Endothelial cell of umbilical vein (primary cell): ENCODE data around the gene MTMR3. TPM values are rescaled to one million over a fixed set of nuclear protein-coding genes. Genes with fewer than 3 reads are reported as not detected.

Experiments used
- BruUV-seq: library from RNA; stranded (reverse); fragments of 400-500 nt; replicated peaks from 2 replicates; lab custom pipeline; 2021; lab: Mats Ljungman, UMichigan
- CTCF ChIA-PET: fragments of 300-600, 350-600 bp; sonication (Branson Sonifier 250); formaldehyde crosslinking; loops from one replicate; lab custom pipeline; 2021; ENCODE audit warnings: antibody characterized with exemption, inconsistent platforms; lab: Charles Lee
- POLR2A ChIA-PET: fragments of 300-600, 350-600 bp; sonication (Branson Sonifier 250); formaldehyde crosslinking; loops from one replicate; lab custom pipeline; 2021; ENCODE audit warnings: antibody characterized with exemption, inconsistent platforms; lab: Charles Lee
- DNase-seq: peaks from one replicate; pipeline ENCODE4 v3.0.0-alpha.2; 2011; ENCODE audit warnings: low read depth, low spot score
- FAIRE-seq: peaks from 2 replicates; lab custom pipeline; 2011; peaks lifted over from hg19 to GRCh38; lab: Jason Lieb, UNC
- H2AFZ ChIP-seq: 2 replicates; pipeline ENCODE4 v1.6.0; 2012; ENCODE audit warnings: low read depth, low read length, control low read depth, inconsistent platforms
- H3K27ac ChIP-seq: 2 replicates; pipeline ENCODE4 v1.5.1; 2011; ENCODE audit warnings: low read depth, mild to moderate bottlenecking, control low read depth, low read length, moderate library complexity; ENCODE audit not compliant: insufficient read depth
- H3K27me3 ChIP-seq, 2 experiments: 2 replicates each; pipeline versions ENCODE4 v1.6.0 to v1.6.1; 2011; ENCODE audit warnings: low read length in 2 of 2, mixed read lengths in 1 of 2; ENCODE audit not compliant: control insufficient read depth in 2 of 2, insufficient read depth in 2 of 2
- H3K36me3 ChIP-seq, 2 experiments: 2 replicates in 1 of 2; 3 replicates in 1 of 2; pipeline ENCODE4 v1.5.1; 2011; ENCODE audit warnings: low read length in 2 of 2, mild to moderate bottlenecking in 1 of 2, moderate library complexity in 1 of 2; ENCODE audit not compliant: control insufficient read depth in 2 of 2, insufficient read depth in 2 of 2; ENCODE audit errors: extremely low read depth in 1 of 2
- H3K4me1 ChIP-seq: 3 replicates; pipeline ENCODE4 v1.5.1; 2011; ENCODE audit warnings: mild to moderate bottlenecking, low read length; ENCODE audit not compliant: control insufficient read depth, insufficient read depth; ENCODE audit errors: extremely low read depth
- H3K4me2 ChIP-seq: 2 replicates; pipeline ENCODE4 v1.6.1; 2011; ENCODE audit warnings: low read length, control low read depth, mixed read lengths; ENCODE audit not compliant: insufficient read depth
- H3K4me3 ChIP-seq, 3 experiments: fragments of 200-600 bp in 1 of 3; sonication (generic), shearing (Covaris generic) in 1 of 3; replicated peaks in 1 of 3; 2 replicates each; pipeline ENCODE4 v1.5.1; 2011 to 2016; ENCODE audit warnings: control low read depth in 3 of 3, low read length in 3 of 3, mild to moderate bottlenecking in 2 of 3, inconsistent platforms in 1 of 3, low read depth in 1 of 3, moderate library complexity in 1 of 3; ENCODE audit not compliant: insufficient read depth in 1 of 3
- H3K79me2 ChIP-seq: 2 replicates; pipeline ENCODE4 v1.6.0; 2012; ENCODE audit warnings: low read length, inconsistent platforms; ENCODE audit not compliant: control insufficient read depth, insufficient read depth
- H3K9ac ChIP-seq: replicated peaks from 2 replicates; pipeline ENCODE3; 2011; ENCODE audit warnings: low read length, control low read depth; ENCODE audit not compliant: insufficient read depth; ENCODE audit errors: extremely low read depth
- H3K9me1 ChIP-seq: replicated peaks from 3 replicates; pipeline ENCODE4 v1.6.0; 2011; ENCODE audit warnings: mild to moderate bottlenecking, low read length; ENCODE audit not compliant: control insufficient read depth, insufficient read depth; ENCODE audit errors: extremely low read depth
- H3K9me3 ChIP-seq: replicated peaks from 2 replicates; pipeline ENCODE4 v1.5.1; 2012; ENCODE audit warnings: low read length, inconsistent platforms; ENCODE audit not compliant: control insufficient read depth, insufficient read depth
- H4K20me1 ChIP-seq: replicated peaks from 2 replicates; pipeline ENCODE3; 2011; ENCODE audit warnings: mild to moderate bottlenecking, low read length; ENCODE audit not compliant: control insufficient read depth, insufficient read depth; ENCODE audit errors: extremely low read depth
- EZH2 ChIP-seq: IDR thresholded peaks from 2 replicates; pipeline ENCODE4 v1.6.1; 2012; ENCODE audit warnings: borderline replicate concordance, low read depth, mild to moderate bottlenecking, moderate library complexity, low read length, inconsistent platforms; ENCODE audit not compliant: severe bottlenecking
- FOS ChIP-seq: IDR thresholded peaks from 2 replicates; pipeline ENCODE4 v1.6.1; 2011; ENCODE audit warnings: mild to moderate bottlenecking, low read length, moderate library complexity, borderline replicate concordance; ENCODE audit not compliant: insufficient read depth
- GATA2 ChIP-seq: IDR thresholded peaks from 2 replicates; pipeline ENCODE4 v1.7.0; 2011; ENCODE audit warnings: low read depth, mild to moderate bottlenecking, moderate library complexity, mixed read lengths, low read length; ENCODE audit not compliant: insufficient read length, insufficient read depth
- JUN ChIP-seq: IDR thresholded peaks from 2 replicates; pipeline ENCODE4 v1.6.1; 2011; ENCODE audit warnings: borderline replicate concordance, low read depth; ENCODE audit not compliant: insufficient read length, insufficient read depth
- MYC ChIP-seq: IDR thresholded peaks from one replicate; pipeline ENCODE4 v1.6.1; 2011; ENCODE audit warnings: mild to moderate bottlenecking, low read depth, low read length
- POLR2A ChIP-seq: IDR thresholded peaks from 2 replicates; pipeline ENCODE4 v1.6.1; 2012; ENCODE audit warnings: low read depth, mild to moderate bottlenecking, control low read depth, low read length
- POLR2AphosphoS5 ChIP-seq: IDR thresholded peaks from 2 replicates; pipeline ENCODE4 v1.6.1; 2012; ENCODE audit warnings: low read depth, mild to moderate bottlenecking, control low read depth, low read length, moderate library complexity; ENCODE audit not compliant: insufficient read depth
- dilution Hi-C: fragments of 300-500 bp; cut with MboI; formaldehyde crosslinking; loops from one replicate; pipeline ENCODE4 v1.15.0; 2019; ENCODE audit warnings: low sequenced_read_pairs; ENCODE audit not compliant: extremely low pct_ligation_motif_present
- intact Hi-C: fragments of 100-400 bp; cut with micrococcal nuclease; formaldehyde crosslinking; loops from one replicate; pipeline ENCODE4 v1.10.0; 2022
- polyA plus RNA-seq, 4 experiments: library from polyadenylated mRNA; depleted of rRNA in 3 of 4; stranded (reverse) in 3 of 4; unstranded in 1 of 4; fragments of >200 nt; gene quantifications; 2 replicates each; pipeline versions ENCODE4 v1.2.1 to v1.2.3, GENCODE V29; 2011 to 2012; ENCODE audit warnings: missing spikeins in 1 of 4
- total RNA-seq: library from RNA; stranded (reverse); gene quantifications from 2 replicates; pipeline ENCODE4 v1.2.3, GENCODE V29; 2021
- TF ChIP-seq, protein P1 (sequence below): IDR thresholded peaks from 2 replicates; pipeline ENCODE4 v1.6.1; 2011; ENCODE audit not compliant: insufficient read depth, insufficient read length
- TF ChIP-seq, protein P2 (sequence below), 2 donors: IDR thresholded peaks; 1 replicate in 1 of 2; 2 replicates in 1 of 2; pipeline ENCODE4 v1.5.1; 2011; ENCODE audit warnings: low read length in 2 of 2, mild to moderate bottlenecking in 2 of 2, moderate library complexity in 2 of 2, control low read depth in 1 of 2, inconsistent platforms in 1 of 2, low read depth in 1 of 2; ENCODE audit not compliant: insufficient read depth in 1 of 2; ENCODE audit errors: extremely low read depth in 1 of 2

The MTMR3 gene
- total and polyA plus RNA-seq, 2 donors (not counting 3 experiments of a cell fraction or from before 2014, with no cell fraction given), result 30.1 to 36.5 TPM

DNA sequence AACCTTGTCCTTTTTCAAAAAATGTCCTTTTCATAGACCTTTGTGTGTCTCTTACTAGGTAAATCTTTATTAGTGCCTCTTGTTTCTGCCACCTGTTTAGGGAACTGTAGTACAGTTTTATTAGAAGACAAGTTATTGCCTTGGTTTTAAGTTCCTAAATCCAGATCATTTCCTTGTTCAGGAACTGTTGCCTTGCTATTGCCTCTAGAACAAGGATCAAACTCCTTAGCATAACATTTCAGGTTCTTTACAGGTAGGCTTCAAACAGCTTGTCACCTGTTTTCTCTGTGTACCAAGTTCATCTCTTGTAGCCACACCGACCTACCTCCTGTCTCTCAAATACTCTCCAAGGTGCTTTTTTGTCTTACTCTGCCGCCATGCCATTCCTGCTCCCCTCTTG, 75.2 kb downstream of the MTMR3 start:
- intact Hi-C loops (no loop called here), dilution Hi-C loops (no loop called here)
- CTCF ChIA-PET, result interaction anchor here (1.0 kb wide), 1 partner anchor 9 kb away, joined by 3 read pairs; no protein-coding TSS in a partner anchor

More for the DNA sequence above, 75.2 kb downstream of the MTMR3 start:
- Histone ChIP-seq H3K27me3 (no peaks in the 10 kb centered on the region), H3K4me2 (no peak overlapping the region), H2AFZ (no peak overlapping the region), H4K20me1 (peaks cover 4% of the 10 kb centered on the region), H3K27ac (no peak overlapping the region), H3K9me3 (no peaks in the 10 kb centered on the region), H3K9ac (no peak overlapping the region), H3K79me2 (peaks cover 4% of the 10 kb centered on the region), H3K4me1 (no peaks in the 10 kb centered on the region), H3K4me3 (no peak overlapping the region), H3K9me1 (no peaks in the 10 kb centered on the region), H3K36me3 (no peaks in the 10 kb centered on the region)
- BruUV-seq, result no TSS peak
- TF ChIP-seq FOS (no peak), MYC (no peak), GATA2 (no peak), POLR2A (no peak), EZH2 (no peak), JUN (no peak), POLR2AphosphoS5 (no peak)
- TF ChIP-seq, protein P1, sequence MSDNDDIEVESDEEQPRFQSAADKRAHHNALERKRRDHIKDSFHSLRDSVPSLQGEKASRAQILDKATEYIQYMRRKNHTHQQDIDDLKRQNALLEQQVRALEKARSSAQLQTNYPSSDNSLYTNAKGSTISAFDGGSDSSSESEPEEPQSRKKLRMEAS, result no peak
- TF ChIP-seq, protein P2, sequence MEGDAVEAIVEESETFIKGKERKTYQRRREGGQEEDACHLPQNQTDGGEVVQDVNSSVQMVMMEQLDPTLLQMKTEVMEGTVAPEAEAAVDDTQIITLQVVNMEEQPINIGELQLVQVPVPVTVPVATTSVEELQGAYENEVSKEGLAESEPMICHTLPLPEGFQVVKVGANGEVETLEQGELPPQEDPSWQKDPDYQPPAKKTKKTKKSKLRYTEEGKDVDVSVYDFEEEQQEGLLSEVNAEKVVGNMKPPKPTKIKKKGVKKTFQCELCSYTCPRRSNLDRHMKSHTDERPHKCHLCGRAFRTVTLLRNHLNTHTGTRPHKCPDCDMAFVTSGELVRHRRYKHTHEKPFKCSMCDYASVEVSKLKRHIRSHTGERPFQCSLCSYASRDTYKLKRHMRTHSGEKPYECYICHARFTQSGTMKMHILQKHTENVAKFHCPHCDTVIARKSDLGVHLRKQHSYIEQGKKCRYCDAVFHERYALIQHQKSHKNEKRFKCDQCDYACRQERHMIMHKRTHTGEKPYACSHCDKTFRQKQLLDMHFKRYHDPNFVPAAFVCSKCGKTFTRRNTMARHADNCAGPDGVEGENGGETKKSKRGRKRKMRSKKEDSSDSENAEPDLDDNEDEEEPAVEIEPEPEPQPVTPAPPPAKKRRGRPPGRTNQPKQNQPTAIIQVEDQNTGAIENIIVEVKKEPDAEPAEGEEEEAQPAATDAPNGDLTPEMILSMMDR (IDR thresholded peaks at IDR 0.05; ENCODE audit: extremely low read depth in 1 of 2, insufficient read depth in 1 of 2, low read depth in 1 of 2, low read length in 2 of 2), result no peak
- POLR2A ChIA-PET, result no interaction called here
- no peak for FAIRE-seq
- DNase-seq, result no peak
